ENCODE measurements around the gene HOGA1.
A peak's percentile ranks its signal among the peaks of the same experiment; 100 is the strongest.
"Not testable (repeated sequence)": the region's sequence is repeated elsewhere in the genome, so short reads cannot be mapped to it uniquely, and the experiment has no call there.

HOGA1 gene

GRCh38 chr10:97632949-97633884 is 49.0 kb downstream of the HOGA1 start, which contains the start of gene MORN4:
Gene MORN4, minus strand, starts transcription at chr10:97633500. Its CDS starts 13,847 bp downstream, at chr10:97619653.
- peak; percentile 53 to 84 for DNase-seq (ENCODE audit: low read depth in 1 of 2, low spot score in 1 of 2)
- TF ChIP-seq GABPA (IDR thresholded peaks at IDR 0.05; ENCODE audit: low read depth): no peak
- Histone ChIP-seq H3K27me3 (ENCODE audit: insufficient read depth, poor library complexity, severe bottlenecking) (peaks cover 3% of the 10 kb centered on the region), H3K4me3 (replicated peaks; ENCODE audit: insufficient read depth, low read length) (peak within 1 kb of the TSS; percentile 82), H3K27ac (replicated peaks) (no peak within 1 kb of the TSS)

GRCh38 chr10:97633921-97634320 is 49.7 kb downstream of the HOGA1 start:
- Histone ChIP-seq H3K27ac (replicated peaks) (no peak overlapping the region), H3K4me3 (replicated peaks; ENCODE audit: insufficient read depth, low read length) (peak overlapping the region; percentile 82; the same call in 1 of the 2 replicates), H3K27me3 (ENCODE audit: insufficient read depth, poor library complexity, severe bottlenecking) (peaks cover 3% of the 10 kb centered on the region)
- no peak for DNase-seq (ENCODE audit: low read depth in 1 of 2, low spot score in 1 of 2)
- TF ChIP-seq POLR2AphosphoS5 (IDR thresholded peaks at IDR 0.05; ENCODE audit: low read depth) (no peak), SPI1 (IDR thresholded peaks at IDR 0.05; ENCODE audit: borderline replicate concordance, low read depth) (no peak), CTCF (IDR thresholded peaks at IDR 0.05; ENCODE audit: insufficient read depth, low read length) (no peak), GABPA (IDR thresholded peaks at IDR 0.05; ENCODE audit: low read depth) (no peak), REST (IDR thresholded peaks at IDR 0.05; ENCODE audit: insufficient replicate concordance, low read depth) (no peak)

- Histone ChIP-seq H3K4me3 (replicated peaks; ENCODE audit: insufficient read depth, low read length) (no peak overlapping the region), H3K27ac (replicated peaks) (no peak overlapping the region), H3K27me3 (ENCODE audit: insufficient read depth, poor library complexity, severe bottlenecking) (peaks cover 3% of the 10 kb centered on the region)
- DNase-seq (ENCODE audit: low read depth in 1 of 2, low spot score in 1 of 2): no peak
- TF ChIP-seq CTCF (IDR thresholded peaks at IDR 0.05; ENCODE audit: insufficient read depth, low read length) (no peak), REST (IDR thresholded peaks at IDR 0.05; ENCODE audit: insufficient replicate concordance, low read depth) (no peak)
These were observed 51.4 kb downstream of the HOGA1 start for GRCh38 chr10:97635577-97635976.

GRCh38 chr10:97639090-97639489 is 54.9 kb downstream of the HOGA1 start:
- not testable (repeated sequence) for DNase-seq (ENCODE audit: low read depth in 1 of 2, low spot score in 1 of 2); H3K27me3 ChIP-seq (ENCODE audit: insufficient read depth, poor library complexity, severe bottlenecking); H3K4me3 ChIP-seq (replicated peaks; ENCODE audit: insufficient read depth, low read length); H3K27ac ChIP-seq (replicated peaks)

Data from HL-60 (cell line).